BE2C (cell line): ENCODE measurements around the gene RPTN.

ENCODE experiments used
- DNase-seq: peaks from one replicate; pipeline ENCODE4 v3.0.0-alpha.2; 2020
- H3K27me3 ChIP-seq: fragments of 250-450 bp; sonication (Bioruptor Pico); 2 replicates; pipeline ENCODE4 v1.5.1; 2020; ENCODE audit warnings: mild to moderate bottlenecking
- H3K36me3 ChIP-seq: fragments of 250-450 bp; sonication (Bioruptor Pico); 2 replicates; pipeline ENCODE4 v1.5.1; 2020; ENCODE audit warnings: mild to moderate bottlenecking
- H3K4me1 ChIP-seq: fragments of 250-450 bp; sonication (Bioruptor Pico); 2 replicates; pipeline ENCODE4 v1.5.1; 2020
- H3K4me3 ChIP-seq: 2 replicates; pipeline ENCODE4 v1.5.1; 2011; ENCODE audit warnings: low read depth, low read length
- H3K9me3 ChIP-seq: fragments of 250-450 bp; sonication (Bioruptor Pico); 2 replicates; pipeline ENCODE4 v1.5.1; 2020
- TF ChIP-seq, protein P1 (sequence below): IDR thresholded peaks from 2 replicates; pipeline ENCODE4 v1.5.1; 2012; ENCODE audit warnings: mild to moderate bottlenecking, low read depth, low read length

The RPTN gene

DNA sequence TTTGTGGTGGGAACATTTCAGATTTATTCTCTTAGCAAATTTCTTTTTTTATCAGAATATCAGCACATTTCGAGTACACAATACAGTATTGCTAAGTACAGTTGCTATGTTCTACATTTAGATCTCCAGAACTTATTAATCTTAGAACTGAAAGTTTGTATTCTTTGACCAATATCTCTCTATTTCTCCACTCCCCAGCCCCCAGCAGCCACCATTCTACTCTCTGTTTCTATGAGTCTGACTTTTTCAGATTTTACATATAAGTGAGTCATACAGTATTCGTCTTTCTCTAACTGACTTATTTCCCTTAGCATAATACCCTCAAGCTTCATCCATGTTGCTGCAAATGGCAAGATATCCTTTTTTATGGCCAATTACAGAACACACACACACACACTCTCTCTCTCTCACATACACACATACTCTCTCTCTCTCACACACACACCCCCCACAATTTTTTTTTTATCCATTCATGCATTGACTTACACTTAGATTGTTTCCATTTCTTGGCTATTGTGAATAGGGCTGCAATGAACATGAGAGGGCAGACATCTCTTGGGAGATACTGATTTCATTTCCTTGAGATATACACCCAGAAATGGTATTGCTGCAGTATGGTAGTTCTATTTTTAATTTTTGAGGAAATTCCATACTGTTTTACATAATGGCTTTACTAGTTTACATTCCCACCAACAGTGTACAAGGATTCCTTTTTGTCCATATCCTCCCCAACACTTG lies 15.7 kb downstream of the RPTN start:
- H3K9me3 ChIP-seq = no peaks in the 10 kb centered on the region
- TF ChIP-seq, protein P1, sequence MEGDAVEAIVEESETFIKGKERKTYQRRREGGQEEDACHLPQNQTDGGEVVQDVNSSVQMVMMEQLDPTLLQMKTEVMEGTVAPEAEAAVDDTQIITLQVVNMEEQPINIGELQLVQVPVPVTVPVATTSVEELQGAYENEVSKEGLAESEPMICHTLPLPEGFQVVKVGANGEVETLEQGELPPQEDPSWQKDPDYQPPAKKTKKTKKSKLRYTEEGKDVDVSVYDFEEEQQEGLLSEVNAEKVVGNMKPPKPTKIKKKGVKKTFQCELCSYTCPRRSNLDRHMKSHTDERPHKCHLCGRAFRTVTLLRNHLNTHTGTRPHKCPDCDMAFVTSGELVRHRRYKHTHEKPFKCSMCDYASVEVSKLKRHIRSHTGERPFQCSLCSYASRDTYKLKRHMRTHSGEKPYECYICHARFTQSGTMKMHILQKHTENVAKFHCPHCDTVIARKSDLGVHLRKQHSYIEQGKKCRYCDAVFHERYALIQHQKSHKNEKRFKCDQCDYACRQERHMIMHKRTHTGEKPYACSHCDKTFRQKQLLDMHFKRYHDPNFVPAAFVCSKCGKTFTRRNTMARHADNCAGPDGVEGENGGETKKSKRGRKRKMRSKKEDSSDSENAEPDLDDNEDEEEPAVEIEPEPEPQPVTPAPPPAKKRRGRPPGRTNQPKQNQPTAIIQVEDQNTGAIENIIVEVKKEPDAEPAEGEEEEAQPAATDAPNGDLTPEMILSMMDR = no peak

DNA sequence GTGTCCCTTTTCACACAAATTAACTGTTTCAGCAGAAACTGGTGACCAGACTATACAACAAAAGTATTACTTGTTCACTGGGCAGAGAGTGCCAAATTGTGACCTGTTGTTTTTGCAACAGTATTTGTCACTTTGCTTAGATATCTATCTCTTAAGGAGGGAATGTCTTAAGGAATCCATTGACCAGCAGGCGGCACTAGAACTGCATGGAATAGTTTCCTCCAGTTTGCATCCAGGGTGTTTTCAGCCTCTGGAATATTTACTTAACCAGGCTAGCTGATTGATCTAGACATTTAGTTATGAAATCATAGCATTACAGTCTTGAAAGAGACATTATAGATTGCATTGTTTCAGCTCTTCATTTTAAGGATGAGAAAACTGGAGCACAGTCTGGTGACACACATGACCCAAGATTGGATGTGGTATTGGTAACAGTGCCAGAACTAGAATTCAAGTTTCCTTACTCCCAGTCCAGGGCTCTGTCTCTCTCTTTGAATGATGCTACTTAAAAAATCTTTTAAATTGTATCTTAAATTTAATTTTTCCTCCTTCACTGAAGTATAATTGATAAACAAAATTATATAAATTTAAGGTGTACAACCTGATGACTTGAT lies 16.9 kb downstream of the RPTN start:
- Histone ChIP-seq H3K27me3 (no peaks in the 10 kb centered on the region), H3K4me3 (no peak overlapping the region), H3K36me3 (no peaks in the 10 kb centered on the region), H3K9me3 (no peaks in the 10 kb centered on the region), H3K4me1 (no peaks in the 10 kb centered on the region)
- TF ChIP-seq, protein P1 = peak; percentile 71
- peak; percentile 36 for DNase-seq

More for the DNA sequence above, 15.7 kb downstream of the RPTN start:
- no peak for DNase-seq
- Histone ChIP-seq H3K27me3 (no peaks in the 10 kb centered on the region), H3K4me1 (no peaks in the 10 kb centered on the region), H3K36me3 (no peaks in the 10 kb centered on the region), H3K4me3 (no peak overlapping the region)

DNA sequence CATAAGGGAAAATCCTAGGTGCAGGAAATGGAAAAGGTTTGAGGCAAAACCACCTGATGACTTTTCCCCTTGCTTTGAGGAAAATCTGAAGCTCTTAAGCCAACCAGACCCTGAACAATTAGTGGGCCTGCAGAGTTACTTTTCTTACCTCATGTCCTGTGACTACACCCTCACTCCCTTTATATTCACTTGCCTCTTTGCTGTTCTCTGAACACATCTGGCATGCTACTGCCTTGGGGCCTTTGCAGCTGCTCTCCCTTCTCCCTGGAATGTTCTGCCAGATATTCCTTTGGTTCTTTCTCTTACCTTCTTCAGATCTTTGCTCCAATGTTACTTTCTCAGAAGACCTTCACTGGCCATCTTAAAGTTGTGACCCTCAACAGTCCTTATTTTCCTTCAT lies 21.8 kb downstream of the RPTN start:
- H3K27me3 ChIP-seq = no peaks in the 10 kb centered on the region
- no peaks in the 10 kb centered on the region for H3K9me3 ChIP-seq
- no peaks in the 10 kb centered on the region for H3K36me3 ChIP-seq
- H3K4me3 ChIP-seq = no peak overlapping the region
- no peak for DNase-seq
- TF ChIP-seq, protein P1 = no peak
- H3K4me1 ChIP-seq = no peaks in the 10 kb centered on the region

DNA sequence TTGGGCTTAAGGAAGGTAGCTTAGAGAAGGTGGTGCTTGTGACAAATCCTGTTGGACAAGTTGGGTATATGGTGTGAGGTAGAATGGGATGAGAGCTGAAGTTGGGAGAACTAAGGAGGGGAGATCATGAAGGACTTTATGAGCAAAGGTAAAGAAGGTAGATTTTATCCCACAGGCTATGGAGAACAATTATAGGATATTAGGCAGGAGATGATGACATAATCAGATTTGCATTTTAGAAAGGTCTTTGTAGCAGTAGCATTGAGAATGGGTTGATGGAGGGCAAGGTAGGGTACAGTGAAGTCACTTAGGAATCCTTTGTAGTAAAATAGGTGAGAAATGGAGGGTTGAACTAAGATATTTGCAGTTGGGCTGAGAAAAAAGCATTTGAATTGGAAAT lies 28.8 kb downstream of the RPTN start:
- Histone ChIP-seq H3K4me3 (no peak overlapping the region), H3K27me3 (peaks cover 5% of the 10 kb centered on the region), H3K36me3 (no peaks in the 10 kb centered on the region), H3K4me1 (no peaks in the 10 kb centered on the region), H3K9me3 (no peaks in the 10 kb centered on the region)
- no peak for DNase-seq
- TF ChIP-seq, protein P1 = no peak

DNA sequence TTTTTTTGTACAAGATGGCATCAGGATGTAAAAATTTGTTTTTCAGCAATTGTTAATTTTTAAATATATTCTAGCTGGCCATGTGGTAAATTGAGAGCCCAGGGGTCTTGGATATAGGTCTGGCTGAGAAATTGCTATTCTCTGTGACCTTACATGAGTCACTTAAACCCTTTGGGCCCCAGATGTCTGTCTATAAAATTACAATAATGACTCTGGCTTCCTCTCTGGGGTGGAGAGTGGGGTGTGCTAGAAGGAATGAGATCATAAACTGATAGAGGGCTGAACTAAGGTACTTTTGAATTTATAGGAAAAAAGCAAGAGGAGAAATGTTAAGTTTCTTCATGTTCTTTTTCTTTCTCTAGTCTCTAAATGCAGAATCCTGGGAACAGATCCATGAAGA lies 31.4 kb downstream of the RPTN start:
- TF ChIP-seq, protein P1 = no peak
- Histone ChIP-seq H3K36me3 (no peaks in the 10 kb centered on the region), H3K27me3 (peaks cover 8% of the 10 kb centered on the region), H3K9me3 (no peaks in the 10 kb centered on the region), H3K4me1 (no peaks in the 10 kb centered on the region), H3K4me3 (no peak overlapping the region)
- no peak for DNase-seq

DNA sequence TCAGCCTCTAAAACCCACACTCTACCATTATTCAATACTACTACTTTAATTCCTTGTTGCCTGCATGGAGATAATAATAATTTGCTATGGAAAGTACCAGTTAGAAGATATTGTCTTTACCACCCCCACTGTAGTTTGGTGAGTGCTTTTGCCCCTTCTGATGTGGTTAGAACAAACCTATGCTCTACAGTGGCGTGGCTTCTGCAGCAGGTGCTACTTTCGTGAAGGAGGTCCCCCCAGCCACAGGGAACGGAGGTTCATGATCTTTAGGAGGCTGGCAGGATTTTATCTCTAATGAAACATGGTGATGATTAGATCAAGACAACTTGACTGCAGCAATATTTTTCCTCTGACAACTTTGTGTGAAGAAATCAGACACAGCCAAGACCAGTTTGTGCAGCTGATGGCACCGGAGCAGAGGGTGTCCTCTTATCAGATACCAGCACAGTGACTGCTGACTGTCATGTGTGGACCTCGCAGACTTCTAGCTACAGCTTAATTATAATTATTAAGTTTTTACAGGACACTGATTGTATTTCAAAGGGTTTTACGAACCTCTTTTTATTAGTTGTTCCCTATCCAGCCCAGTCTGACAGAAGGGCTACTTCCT lies 33.1 kb downstream of the RPTN start:
- Histone ChIP-seq H3K27me3 (peaks cover 14% of the 10 kb centered on the region), H3K4me3 (no peak overlapping the region), H3K9me3 (no peaks in the 10 kb centered on the region), H3K4me1 (no peaks in the 10 kb centered on the region), H3K36me3 (no peaks in the 10 kb centered on the region)
- no peak for DNase-seq
- TF ChIP-seq, protein P1 = no peak
